Astrocyte (in vitro differentiated cells and primary cell): ENCODE results near the gene NTN4. TPM values are rescaled to one million over a fixed set of nuclear protein-coding genes. Genes with fewer than 3 reads are reported as not detected.
"Not testable (repeated sequence)": the region's sequence is repeated elsewhere in the genome, so short reads cannot be mapped to it uniquely, and the experiment has no call there.

ENCODE experiments used
- DNase-seq: peaks from one replicate; pipeline ENCODE4 v3.0.0-alpha.2; 2010; ENCODE audit warnings: low read depth
- FAIRE-seq: peaks from 2 replicates; lab custom pipeline; 2011; peaks lifted over from hg19 to GRCh38; lab: Jason Lieb, UNC
- H2AFZ ChIP-seq: 2 replicates; pipeline ENCODE4 v1.6.0; 2012; ENCODE audit warnings: low read depth, low read length, inconsistent platforms
- H3K27ac ChIP-seq: 2 replicates; pipeline ENCODE4 v1.5.1; 2011; ENCODE audit warnings: low read depth, low read length, inconsistent platforms
- H3K27me3 ChIP-seq: 2 replicates; pipeline ENCODE4 v1.6.0; 2011; ENCODE audit warnings: low read length, inconsistent platforms; ENCODE audit not compliant: insufficient read depth
- H3K36me3 ChIP-seq: 2 replicates; pipeline ENCODE4 v1.5.1; 2011; ENCODE audit warnings: low read length, inconsistent platforms; ENCODE audit not compliant: insufficient read depth
- H3K4me1 ChIP-seq: 2 replicates; pipeline ENCODE4 v1.5.1; 2011; ENCODE audit warnings: low read length, inconsistent platforms; ENCODE audit not compliant: insufficient read depth
- H3K4me2 ChIP-seq: 2 replicates; pipeline ENCODE4 v1.6.0; 2012; ENCODE audit warnings: low read length, inconsistent platforms
- H3K4me3 ChIP-seq: 2 replicates; pipeline ENCODE4 v1.5.1; 2011; ENCODE audit warnings: low read depth, mild to moderate bottlenecking, low read length, inconsistent platforms; ENCODE audit not compliant: insufficient read depth
- H3K79me2 ChIP-seq: 2 replicates; pipeline ENCODE4 v1.6.0; 2012; ENCODE audit warnings: mild to moderate bottlenecking, low read length, inconsistent platforms; ENCODE audit not compliant: insufficient read depth
- H3K9ac ChIP-seq: 2 replicates; pipeline ENCODE4 v1.6.0; 2012; ENCODE audit warnings: mild to moderate bottlenecking, low read length, inconsistent platforms
- H3K9me3 ChIP-seq: 2 replicates; pipeline ENCODE4 v1.5.1; 2012; ENCODE audit warnings: low read depth, mild to moderate bottlenecking, low read length, inconsistent platforms; ENCODE audit not compliant: insufficient read depth
- H4K20me1 ChIP-seq: 2 replicates; pipeline ENCODE4 v1.6.0; 2012; ENCODE audit warnings: low read length, inconsistent platforms; ENCODE audit not compliant: insufficient read depth
- H3K27ac Mint-ChIP-seq: one replicate; pipeline ENCODE4 v1.8.0; 2021; ENCODE audit warnings: mild to moderate bottlenecking, mixed read lengths; ENCODE audit not compliant: unreplicated experiment
- H3K27me3 Mint-ChIP-seq: one replicate; pipeline ENCODE4 v1.8.0; 2021; ENCODE audit warnings: low read depth, mixed read lengths; ENCODE audit not compliant: unreplicated experiment
- H3K36me3 Mint-ChIP-seq: one replicate; pipeline ENCODE4 v1.8.0; 2021; ENCODE audit warnings: low read depth, mixed read lengths; ENCODE audit not compliant: unreplicated experiment
- H3K4me1 Mint-ChIP-seq: one replicate; pipeline ENCODE4 v1.8.0; 2021; ENCODE audit warnings: low read depth, mixed read lengths; ENCODE audit not compliant: unreplicated experiment
- H3K4me3 Mint-ChIP-seq: one replicate; pipeline ENCODE4 v1.8.0; 2021; ENCODE audit warnings: mild to moderate bottlenecking, moderate library complexity, mixed read lengths; ENCODE audit not compliant: unreplicated experiment
- H3K9me3 Mint-ChIP-seq: one replicate; pipeline ENCODE4 v1.8.0; 2021; ENCODE audit warnings: mild to moderate bottlenecking, mixed read lengths; ENCODE audit not compliant: unreplicated experiment
- CTCF ChIP-seq: IDR thresholded peaks from 2 replicates; pipeline ENCODE4 v1.5.1; 2011; ENCODE audit warnings: low read depth, mild to moderate bottlenecking, inconsistent platforms, low read length, moderate library complexity; ENCODE audit not compliant: insufficient read depth
- EZH2 ChIP-seq: IDR thresholded peaks from 2 replicates; pipeline ENCODE4 v1.6.1; 2012; ENCODE audit warnings: mild to moderate bottlenecking, low read length, inconsistent platforms; ENCODE audit not compliant: insufficient read depth
- total RNA-seq: library from RNA; stranded (reverse); gene quantifications from 2 replicates; pipeline ENCODE4 v1.2.1, GENCODE V29; 2021

Gene NTN4
- total RNA-seq, 1 donor from 2014 or later: 28.9 TPM

GRCh38 chr12:95681210-95681765 lies 109.3 kb downstream of the NTN4 start:
- H3K27ac Mint-ChIP-seq: no peak overlapping the region
- H3K27me3 Mint-ChIP-seq: no peaks in the 10 kb centered on the region
- H3K4me2 ChIP-seq: no peak overlapping the region
- H3K9ac ChIP-seq: no peak overlapping the region
- H3K36me3 Mint-ChIP-seq: peaks cover 12% of the 10 kb centered on the region
- no peaks in the 10 kb centered on the region for H3K36me3 ChIP-seq
- H3K4me1 Mint-ChIP-seq: no peaks in the 10 kb centered on the region
- no peak overlapping the region for H3K4me3 Mint-ChIP-seq
- peaks cover 2% of the 10 kb centered on the region for H3K9me3 Mint-ChIP-seq
- TF ChIP-seq CTCF (no peak), EZH2 (no peak)
- H2AFZ ChIP-seq: no peak overlapping the region
- H3K9me3 ChIP-seq: no peaks in the 10 kb centered on the region
- no peaks in the 10 kb centered on the region for H3K79me2 ChIP-seq
- DNase-seq (no peak), FAIRE-seq (no peak)
- H3K27ac ChIP-seq: no peak overlapping the region
- no peak overlapping the region for H3K4me3 ChIP-seq
- no peaks in the 10 kb centered on the region for H3K4me1 ChIP-seq
- H3K27me3 ChIP-seq: no peaks in the 10 kb centered on the region
- no peaks in the 10 kb centered on the region for H4K20me1 ChIP-seq

GRCh38 chr12:95678684-95679083 lies 111.9 kb downstream of the NTN4 start:
- Histone ChIP-seq H3K36me3 (no peaks in the 10 kb centered on the region), H3K79me2 (no peaks in the 10 kb centered on the region), H3K9me3 (no peaks in the 10 kb centered on the region), H3K9ac (no peak overlapping the region), H3K4me3 (no peak overlapping the region), H3K4me2 (no peak overlapping the region), H3K27me3 (no peaks in the 10 kb centered on the region), H3K27ac (no peak overlapping the region), H2AFZ (no peak overlapping the region), H4K20me1 (no peaks in the 10 kb centered on the region), H3K4me1 (no peaks in the 10 kb centered on the region)
- Mint-ChIP-seq H3K27ac (no peak overlapping the region), H3K36me3 (peaks cover 11% of the 10 kb centered on the region), H3K4me1 (peaks cover 2% of the 10 kb centered on the region), H3K27me3 (no peaks in the 10 kb centered on the region), H3K9me3 (peaks cover 2% of the 10 kb centered on the region), H3K4me3 (no peak overlapping the region)
- no peak for FAIRE-seq
- TF ChIP-seq CTCF: no peak
- TF ChIP-seq EZH2: no peak
- no peak for DNase-seq

DNA sequence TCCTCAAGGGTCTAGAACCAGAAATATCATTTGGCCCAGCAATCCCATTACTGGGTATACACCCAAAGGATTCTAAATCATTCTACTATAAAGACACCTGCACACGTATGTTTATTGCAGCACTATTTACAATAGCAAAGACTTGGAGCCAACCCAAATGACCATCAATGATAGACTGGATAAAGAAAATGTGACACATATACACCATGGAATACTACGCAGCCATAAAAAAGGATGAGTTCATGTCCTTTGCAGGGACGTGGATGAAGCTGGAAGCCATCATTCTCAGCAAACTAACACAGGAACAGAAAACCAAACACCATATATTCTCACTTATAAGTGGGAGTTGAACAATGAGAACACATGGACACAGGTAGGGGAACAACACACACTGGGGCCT lies 112.8 kb downstream of the NTN4 start:
- not testable (repeated sequence) for H3K27me3 Mint-ChIP-seq, H3K4me3 Mint-ChIP-seq, H3K9me3 ChIP-seq, H3K4me1 Mint-ChIP-seq, H3K4me2 ChIP-seq, H3K4me3 ChIP-seq, H4K20me1 ChIP-seq, H3K9ac ChIP-seq, DNase-seq, H3K36me3 ChIP-seq, FAIRE-seq, H3K27ac ChIP-seq, H3K27me3 ChIP-seq, H2AFZ ChIP-seq, H3K79me2 ChIP-seq, H3K27ac Mint-ChIP-seq, H3K4me1 ChIP-seq, H3K9me3 Mint-ChIP-seq
- peaks cover 12% of the 10 kb centered on the region for H3K36me3 Mint-ChIP-seq
